Choroid plexus epithelial cell (primary cell): Measurements from ENCODE around the gene TSC22D4.
A peak's percentile ranks its signal among the peaks of the same experiment; 100 is the strongest.

Source experiments
- DNase-seq: peaks from one replicate; pipeline ENCODE4 v3.0.0-alpha.2; 2010; ENCODE audit warnings: low read depth
- H3K4me3 ChIP-seq: 2 replicates; pipeline ENCODE4 v1.5.1; 2011; ENCODE audit warnings: low read depth, mild to moderate bottlenecking, control low read depth, low read length, moderate library complexity
- TF ChIP-seq, protein P1 (sequence below): conservative IDR thresholded peaks from 2 replicates; pipeline ENCODE4 v1.5.1; 2011; ENCODE audit warnings: low read depth, mild to moderate bottlenecking, control low read depth, inconsistent platforms, low read length, moderate library complexity

TSC22D4 gene

DNA sequence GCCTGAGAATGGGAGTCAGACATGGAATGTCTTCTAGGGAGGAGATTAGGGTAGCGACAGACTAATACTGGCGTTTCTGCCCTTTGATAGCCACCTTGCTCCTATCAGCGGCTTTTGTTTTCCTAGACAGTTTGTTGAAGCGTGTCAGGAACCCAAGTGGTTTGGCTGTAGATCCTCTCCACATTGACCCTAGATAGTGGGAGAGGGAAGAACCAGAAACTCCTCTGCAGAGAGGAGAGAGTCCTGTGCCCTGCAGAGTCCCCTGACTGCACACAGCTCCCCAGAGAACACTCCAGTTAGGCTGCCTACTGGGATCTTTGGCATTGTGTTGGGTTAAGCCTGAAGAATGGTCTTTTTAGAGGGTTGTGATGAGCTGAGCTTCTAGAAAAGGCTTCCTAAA is 47.0 kb downstream of the TSC22D4 start:
- DNase-seq = no peak
- TF ChIP-seq, protein P1, sequence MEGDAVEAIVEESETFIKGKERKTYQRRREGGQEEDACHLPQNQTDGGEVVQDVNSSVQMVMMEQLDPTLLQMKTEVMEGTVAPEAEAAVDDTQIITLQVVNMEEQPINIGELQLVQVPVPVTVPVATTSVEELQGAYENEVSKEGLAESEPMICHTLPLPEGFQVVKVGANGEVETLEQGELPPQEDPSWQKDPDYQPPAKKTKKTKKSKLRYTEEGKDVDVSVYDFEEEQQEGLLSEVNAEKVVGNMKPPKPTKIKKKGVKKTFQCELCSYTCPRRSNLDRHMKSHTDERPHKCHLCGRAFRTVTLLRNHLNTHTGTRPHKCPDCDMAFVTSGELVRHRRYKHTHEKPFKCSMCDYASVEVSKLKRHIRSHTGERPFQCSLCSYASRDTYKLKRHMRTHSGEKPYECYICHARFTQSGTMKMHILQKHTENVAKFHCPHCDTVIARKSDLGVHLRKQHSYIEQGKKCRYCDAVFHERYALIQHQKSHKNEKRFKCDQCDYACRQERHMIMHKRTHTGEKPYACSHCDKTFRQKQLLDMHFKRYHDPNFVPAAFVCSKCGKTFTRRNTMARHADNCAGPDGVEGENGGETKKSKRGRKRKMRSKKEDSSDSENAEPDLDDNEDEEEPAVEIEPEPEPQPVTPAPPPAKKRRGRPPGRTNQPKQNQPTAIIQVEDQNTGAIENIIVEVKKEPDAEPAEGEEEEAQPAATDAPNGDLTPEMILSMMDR = no peak
- H3K4me3 ChIP-seq = no peak overlapping the region

DNA sequence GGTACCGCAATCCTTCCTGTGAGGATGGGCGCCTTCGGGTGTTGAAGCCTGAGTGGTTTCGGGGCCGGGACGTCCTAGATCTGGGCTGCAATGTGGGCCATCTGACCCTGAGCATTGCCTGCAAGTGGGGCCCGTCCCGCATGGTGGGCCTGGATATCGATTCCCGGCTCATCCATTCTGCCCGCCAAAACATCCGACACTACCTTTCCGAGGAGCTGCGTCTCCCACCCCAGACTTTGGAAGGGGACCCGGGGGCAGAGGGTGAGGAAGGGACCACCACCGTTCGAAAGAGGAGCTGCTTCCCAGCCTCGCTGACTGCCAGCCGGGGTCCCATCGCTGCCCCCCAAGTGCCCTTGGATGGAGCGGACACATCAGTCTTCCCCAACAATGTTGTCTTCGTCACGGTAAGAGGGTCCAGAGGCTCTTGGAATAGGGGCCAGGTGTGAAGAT is 47.7 kb downstream of the TSC22D4 start:
- TF ChIP-seq, protein P1 = no peak
- no peak for DNase-seq
- no peak overlapping the region for H3K4me3 ChIP-seq

DNA sequence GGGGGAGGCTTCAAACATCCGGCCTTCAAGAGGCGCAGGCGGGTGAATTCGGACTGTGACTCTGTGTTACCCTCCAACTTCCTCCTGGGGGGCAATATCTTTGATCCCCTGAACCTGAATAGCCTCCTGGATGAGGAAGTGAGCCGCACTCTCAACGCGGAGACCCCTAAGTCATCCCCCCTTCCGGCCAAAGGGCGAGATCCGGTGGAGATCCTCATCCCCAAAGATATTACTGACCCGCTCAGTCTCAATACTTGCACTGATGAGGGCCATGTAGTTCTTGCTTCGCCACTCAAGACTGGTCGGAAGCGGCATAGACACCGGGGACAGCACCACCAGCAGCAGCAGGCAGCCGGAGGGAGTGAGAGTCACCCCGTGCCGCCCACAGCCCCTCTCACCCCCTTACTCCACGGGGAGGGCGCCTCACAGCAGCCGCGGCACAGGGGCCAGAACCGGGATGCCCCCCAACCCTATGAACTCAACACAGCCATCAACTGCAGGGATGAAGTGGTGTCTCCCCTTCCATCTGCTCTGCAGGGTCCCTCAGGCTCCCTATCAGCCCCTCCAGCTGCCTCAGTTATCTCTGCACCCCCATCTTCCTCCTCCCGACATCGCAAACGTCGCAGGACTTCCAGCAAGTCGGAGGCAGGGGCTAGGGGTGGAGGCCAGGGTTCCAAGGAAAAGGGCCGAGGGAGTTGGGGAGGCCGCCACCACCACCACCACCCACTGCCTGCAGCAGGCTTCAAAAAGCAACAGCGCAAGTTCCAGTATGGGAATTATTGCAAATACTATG is 48.3 kb downstream of the TSC22D4 start:
- TF ChIP-seq, protein P1 = no peak
- no peak for DNase-seq
- peak overlapping the region; percentile 70 for H3K4me3 ChIP-seq

DNA sequence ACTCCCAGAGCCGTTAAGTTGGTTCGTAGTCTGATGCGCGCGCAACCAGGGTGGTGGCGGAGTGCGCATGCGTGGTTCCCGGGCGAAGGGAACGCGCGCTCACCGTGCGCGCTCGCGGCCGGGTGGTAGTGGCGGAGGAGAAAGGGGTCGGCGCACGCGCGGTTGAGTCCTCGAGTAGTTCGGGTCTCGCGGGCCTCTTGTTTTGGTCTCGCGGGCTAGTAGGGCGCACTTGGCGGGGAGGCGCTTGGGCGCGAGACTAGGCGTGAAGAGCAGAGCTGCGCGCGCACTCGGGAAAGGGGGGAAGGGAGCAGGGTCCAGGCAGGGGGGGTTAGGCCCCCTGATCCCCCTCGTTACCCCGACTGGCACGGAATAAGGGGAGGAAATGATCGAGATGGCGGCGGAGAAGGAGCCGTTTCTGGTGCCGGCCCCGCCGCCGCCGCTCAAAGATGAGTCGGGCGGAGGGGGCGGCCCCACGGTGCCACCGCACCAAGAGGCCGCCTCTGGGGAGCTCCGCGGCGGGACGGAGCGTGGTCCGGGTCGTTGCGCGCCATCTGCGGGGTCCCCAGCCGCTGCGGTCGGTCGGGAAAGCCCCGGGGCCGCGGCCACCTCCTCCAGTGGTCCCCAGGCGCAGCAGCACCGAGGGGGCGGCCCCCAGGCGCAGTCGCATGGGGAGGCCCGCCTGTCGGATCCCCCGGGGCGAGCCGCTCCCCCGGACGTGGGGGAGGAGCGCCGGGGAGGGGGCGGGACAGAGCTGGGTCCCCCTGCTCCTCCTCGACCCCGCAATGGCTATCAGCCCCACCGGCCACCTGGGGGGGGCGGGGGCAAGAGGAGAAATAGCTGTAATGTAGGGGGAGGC is 49.1 kb downstream of the TSC22D4 start, which contains the start of gene MEPCE:
MEPCE (plus strand) TSS at position 195 of the 856 bp plus-strand sequence; CDS start at position 383, 188 bp downstream.
- peak within 1 kb of the TSS; percentile 81 for H3K4me3 ChIP-seq
- DNase-seq = peak; percentile 98
- TF ChIP-seq, protein P1 = no peak

DNA sequence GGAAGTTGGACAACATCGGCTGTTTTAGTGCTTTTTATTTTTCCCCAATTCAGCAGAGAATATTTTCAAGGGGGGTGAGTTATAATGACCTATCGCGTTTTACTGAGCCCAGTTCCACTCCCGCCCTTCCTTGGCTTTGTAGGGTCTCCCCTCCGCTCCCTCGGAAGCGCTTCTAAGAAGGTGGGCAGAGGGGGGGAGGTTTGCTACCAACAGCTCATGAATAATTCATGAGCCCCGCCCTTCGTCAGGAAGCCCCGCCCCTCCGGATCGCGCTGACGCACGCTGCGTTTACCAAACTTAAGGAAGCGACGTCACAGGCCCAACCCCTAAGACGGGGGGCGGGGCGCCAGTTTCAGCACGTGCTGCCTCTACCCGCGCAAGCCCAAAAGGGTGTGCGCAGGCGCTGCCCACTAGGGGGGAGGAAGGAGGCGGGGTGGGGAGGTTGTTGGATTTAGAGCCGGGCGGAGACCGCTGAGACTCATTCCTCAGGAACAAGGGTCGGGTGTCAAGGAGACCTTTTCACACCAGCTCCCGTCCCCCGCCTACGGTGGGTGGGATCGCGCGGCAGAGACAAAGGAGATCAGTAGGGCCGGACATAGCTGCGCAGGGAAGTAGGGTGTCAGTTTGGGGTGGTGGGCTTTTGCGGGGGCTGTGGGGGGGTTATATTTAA is 49.9 kb downstream of the TSC22D4 start:
- TF ChIP-seq, protein P1 = peak; percentile 11
- peak; percentile 100 for DNase-seq
- peak overlapping the region; percentile 81 for H3K4me3 ChIP-seq

DNA sequence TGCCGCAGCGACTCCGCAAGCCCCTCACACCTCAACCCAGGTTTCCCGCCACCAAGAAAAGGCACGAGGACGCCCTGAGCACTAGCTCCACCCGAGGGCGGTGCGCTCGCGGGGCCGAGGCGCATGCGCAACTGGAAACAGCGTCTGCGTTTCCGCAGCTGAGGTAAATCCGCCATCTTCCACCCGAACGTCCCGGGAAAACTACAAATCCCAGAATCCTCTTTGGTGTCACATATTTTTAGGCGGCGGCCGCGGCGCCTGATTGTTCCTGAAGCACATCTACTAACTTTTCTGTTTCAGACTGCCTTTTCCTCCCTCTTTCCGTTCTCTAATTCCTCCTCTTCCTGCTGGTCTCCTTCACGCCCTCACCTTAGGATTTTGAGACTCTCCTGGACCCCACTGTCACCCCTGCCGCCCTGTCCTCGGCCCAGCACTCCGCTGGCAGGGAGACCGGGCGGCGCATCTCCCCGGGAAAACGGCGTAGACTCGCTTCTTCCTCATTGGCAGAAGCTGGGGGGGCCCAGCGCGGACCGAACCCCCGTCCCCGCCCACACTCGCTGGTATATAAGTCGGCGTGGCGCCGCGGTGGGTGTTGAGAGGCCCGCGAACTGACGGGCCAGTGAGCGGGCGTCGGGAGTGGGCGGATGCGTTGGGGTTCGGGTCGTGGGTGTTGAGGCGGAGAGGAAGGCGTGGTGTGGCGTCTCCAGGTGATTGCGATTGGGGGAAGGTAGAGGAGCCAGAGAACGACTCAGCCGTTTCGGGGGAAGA is 50.6 kb downstream of the TSC22D4 start, which contains the start of gene ZCWPW1:
ZCWPW1 (minus strand) TSS at position 505 of the 768 bp plus-strand sequence. CDS start 8,054 bp downstream, outside the sequence.
- TF ChIP-seq, protein P1 = peak; percentile 6
- peak within 1 kb of the TSS; percentile 81 for H3K4me3 ChIP-seq
- peak; percentile 98 for DNase-seq
